ENCODE data around the gene EDN3.

EDN3 gene, protein sequence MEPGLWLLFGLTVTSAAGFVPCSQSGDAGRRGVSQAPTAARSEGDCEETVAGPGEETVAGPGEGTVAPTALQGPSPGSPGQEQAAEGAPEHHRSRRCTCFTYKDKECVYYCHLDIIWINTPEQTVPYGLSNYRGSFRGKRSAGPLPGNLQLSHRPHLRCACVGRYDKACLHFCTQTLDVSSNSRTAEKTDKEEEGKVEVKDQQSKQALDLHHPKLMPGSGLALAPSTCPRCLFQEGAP

GRCh38 chr20:59300333-59301081 is at the start of gene EDN3:
TSS of gene EDN3 (plus strand) at chr20:59300611. CDS start at chr20:59300813, 202 bp downstream.
- DNase-seq (ENCODE audit: low read depth, low spot score), result no peak

DNA sequence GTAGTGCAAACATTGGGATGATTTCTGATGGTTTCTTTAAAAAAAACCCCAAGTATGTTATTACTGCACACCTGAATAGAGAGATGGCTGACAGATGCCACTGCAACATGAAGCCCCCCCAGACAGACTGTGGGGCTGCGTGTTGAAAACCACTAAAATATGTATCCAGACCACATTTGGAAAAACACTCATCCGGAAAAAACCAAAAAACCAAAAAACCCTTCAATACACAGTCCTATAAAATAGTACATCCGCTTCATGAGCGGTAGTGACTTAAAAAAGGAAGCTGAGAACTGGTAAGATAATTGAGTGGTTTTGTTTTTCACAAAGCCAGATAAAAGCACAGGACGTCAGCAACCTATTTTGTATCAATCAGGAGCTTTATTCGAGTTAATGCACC is 47.1 kb upstream of the EDN3 start:
- no peak for DNase-seq (ENCODE audit: low read depth, low spot score)

DNA sequence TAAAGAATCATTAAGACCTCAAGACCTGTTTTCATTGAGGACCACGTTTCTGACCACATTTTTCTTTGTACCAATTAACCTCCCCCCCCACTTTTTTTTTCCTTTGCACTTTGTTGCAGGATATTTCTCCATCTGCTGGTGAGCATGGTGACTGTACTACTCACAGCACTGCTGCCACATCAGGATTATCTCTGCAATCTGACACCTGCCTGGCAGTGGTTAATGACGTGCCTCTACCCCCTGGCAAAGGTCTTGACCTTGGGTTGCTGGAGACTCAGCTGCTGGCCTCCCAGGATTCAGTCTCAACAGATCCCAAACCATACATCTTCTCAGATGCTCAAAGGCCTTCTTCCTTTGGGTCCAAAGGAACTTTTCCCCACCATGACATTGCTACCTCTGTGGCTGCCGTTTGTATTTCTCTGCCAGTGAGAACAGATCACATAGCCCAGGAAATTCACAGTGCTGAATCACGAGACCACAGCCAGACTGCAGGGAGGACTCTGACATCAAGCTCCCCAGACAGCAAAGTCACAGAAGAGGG is 46.6 kb upstream of the EDN3 start:
- no peak for DNase-seq (ENCODE audit: low read depth, low spot score)

DNA sequence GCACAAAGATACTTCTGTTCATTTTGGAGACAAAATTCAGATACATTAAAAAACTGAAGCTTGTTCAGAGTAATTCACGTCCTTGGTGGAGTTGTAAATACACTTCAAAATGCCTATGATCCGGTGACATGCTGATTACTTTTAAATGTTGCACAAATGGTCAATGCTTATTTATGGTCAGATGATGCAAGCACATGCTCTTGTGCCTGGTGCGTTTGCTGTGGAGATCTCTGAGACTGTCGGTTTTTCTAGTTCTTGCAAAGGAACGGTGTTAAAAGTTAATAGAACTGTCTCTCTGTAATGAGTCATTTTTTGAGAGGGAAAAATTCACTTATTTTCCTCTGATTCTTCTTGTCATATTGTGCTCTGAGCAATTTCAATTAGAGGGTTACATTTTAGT is 45.2 kb upstream of the EDN3 start:
- no peak for DNase-seq (ENCODE audit: low read depth, low spot score)

DNA sequence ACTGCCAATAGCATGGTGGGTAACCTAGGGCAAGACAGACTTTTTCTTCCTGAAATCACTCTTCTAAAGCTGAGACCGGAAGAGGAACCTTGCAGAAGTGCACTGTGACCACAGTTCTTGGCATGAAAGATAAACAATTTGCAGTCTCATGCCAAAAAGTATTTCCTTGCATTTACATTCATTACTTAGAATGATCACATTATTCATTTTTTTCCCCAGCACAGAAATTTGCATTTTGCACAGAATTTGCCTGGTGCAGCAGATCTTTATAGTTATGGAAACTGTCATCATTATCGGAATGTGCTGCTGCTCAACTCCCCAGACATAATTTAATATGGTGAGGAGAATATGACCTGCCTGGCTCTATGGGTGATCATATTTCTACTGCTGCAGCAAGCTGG is 42.2 kb upstream of the EDN3 start:
- DNase-seq (ENCODE audit: low read depth, low spot score), result no peak

DNA sequence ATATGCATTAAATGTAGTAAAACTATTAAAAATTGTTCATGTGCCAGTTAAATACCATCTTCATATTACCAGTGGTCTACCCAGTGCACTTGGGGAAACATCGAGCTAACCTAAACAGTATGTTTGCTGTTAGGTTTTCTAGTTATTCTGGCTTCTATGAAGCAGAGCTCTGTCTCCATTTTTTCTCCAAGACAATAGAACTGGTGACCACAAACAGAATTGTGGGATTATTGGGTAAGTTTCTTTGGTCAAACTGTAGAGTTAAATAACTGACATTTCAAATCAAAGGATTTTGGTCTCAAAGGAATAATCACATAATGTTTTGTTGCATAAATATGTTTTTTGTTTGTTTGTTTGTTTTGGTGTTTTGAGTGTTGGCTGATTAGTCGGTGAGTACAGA is 40.5 kb upstream of the EDN3 start:
- no peak for DNase-seq (ENCODE audit: low read depth, low spot score)

GRCh38 chr20:59265298-59265697 is 35.1 kb upstream of the EDN3 start:
- no peak for DNase-seq (ENCODE audit: low read depth, low spot score)

GRCh38 chr20:59268870-59269269 is 31.5 kb upstream of the EDN3 start:
- DNase-seq (ENCODE audit: low read depth, low spot score), result peak; percentile 54

- DNase-seq (ENCODE audit: low read depth, low spot score), result no peak
Observed at GRCh38 chr20:59269411-59270025, 30.9 kb upstream of the EDN3 start.

DNA sequence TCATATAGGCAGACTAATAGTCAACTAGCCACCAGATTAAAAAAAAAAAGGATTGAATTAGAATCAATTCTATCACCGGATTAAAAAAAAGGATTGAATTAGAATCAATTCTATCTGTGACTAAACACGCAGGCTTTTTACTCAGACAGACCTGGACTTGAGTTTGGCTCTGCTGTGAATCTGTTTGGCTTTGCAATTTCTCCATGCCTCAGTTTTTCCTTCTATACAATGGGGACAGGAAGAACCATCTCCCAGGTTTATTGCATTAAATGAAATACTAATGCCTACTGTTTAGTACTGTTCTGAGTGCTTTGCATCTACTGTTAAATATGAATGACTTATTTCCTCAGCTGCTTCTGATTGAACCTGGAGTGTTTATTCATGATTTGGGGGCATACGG is 30.0 kb upstream of the EDN3 start:
- DNase-seq (ENCODE audit: low read depth, low spot score), result no peak

- no peak for DNase-seq (ENCODE audit: low read depth, low spot score)
Observed at GRCh38 chr20:59273739-59274357, 26.6 kb upstream of the EDN3 start.

DNA sequence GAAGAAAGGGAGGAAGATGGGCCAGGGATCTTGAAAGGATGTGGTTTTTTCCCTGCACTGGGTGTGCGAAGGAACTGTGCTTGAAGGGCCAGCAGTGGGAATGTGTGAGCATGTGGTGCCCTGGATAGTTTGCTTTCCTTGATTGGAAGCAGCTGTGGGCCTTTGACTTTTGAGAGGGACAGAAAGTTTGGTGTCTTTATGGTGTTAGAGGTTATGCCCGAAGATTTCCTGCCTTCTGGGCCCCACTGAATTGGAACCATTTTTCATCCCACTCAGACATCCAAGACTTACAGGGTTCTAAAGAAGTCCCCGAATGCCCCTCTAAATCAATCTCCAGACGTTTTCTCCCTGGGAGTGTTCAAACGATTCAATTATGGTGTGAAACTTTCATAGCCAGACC is 23.5 kb upstream of the EDN3 start:
- DNase-seq (ENCODE audit: low read depth, low spot score), result no peak

DNA sequence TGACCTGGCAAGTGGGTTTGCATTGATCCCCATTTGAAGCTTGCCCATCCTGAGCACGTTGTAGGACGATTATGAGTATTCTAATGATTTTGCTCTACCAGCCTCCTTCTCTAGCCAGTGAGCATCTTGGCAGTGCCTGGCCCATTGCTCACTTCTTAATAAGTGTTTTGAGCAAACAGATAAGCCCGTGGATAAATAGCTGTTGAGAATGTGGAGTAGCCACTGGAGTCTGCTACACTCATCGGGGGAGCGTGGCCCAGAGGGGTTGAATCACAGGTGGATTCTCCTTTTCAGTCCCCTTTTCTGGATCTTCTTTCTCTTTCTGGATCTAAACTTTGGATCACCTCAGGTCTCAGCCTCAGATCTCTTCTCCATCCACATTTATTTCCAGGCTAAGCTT is 15.9 kb upstream of the EDN3 start:
- DNase-seq (ENCODE audit: low read depth, low spot score), result no peak

GRCh38 chr20:59289994-59290393 is 10.4 kb upstream of the EDN3 start:
- DNase-seq (ENCODE audit: low read depth, low spot score), result no peak

DNA sequence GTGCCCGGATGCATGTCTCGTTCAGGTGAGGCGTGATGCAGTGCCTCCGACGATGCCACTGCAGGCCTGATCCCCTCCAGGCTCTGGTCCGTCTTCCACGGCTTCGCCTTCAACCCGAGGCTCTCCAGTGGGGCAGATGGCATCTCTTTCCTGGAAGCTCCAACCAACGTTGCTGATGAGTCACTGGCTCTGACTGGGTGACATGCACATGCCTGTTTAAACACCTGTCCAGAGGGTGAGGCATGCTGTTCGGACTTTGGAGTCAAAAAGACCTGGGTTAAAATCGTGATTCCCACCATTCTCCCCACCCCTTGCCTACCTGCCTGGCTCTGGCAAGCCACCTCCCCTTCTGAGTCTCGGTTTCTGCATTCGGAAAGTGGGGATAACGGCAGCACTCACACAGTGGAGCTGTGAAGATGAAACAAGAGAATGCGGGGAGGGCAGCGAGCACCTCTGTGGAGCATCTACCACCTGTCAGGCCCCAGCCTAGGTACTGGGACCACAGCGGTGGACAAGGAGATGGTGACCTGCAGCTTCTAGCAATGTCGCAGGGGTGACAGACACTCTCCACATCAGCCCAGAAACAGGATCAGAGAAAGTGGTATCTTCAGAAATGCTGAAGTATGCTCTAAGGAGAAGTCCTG is 8.5 kb upstream of the EDN3 start:
- no peak for DNase-seq (ENCODE audit: low read depth, low spot score)

GRCh38 chr20:59295531-59295930 is 4.9 kb upstream of the EDN3 start:
- DNase-seq (ENCODE audit: low read depth, low spot score), result no peak

DNA sequence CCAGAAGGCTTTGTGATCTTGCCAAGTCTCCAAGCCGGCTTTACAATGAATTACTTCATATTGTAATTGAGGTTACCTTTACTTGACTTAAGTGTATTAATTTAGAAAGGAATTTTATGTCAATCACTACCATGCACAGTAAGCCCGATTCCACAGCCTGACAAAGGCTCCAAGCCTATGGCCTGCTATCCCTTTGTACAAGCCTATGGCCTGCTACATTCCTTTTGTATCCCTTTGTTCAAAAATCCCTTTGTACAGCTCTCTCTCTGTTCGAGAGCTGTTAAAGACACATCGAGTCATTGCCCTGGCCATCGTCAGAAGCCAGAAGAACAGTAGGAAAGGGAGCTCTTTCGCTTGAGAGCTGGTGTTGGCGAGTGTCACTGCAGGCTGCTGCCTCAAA is 2.7 kb upstream of the EDN3 start:
- DNase-seq (ENCODE audit: low read depth, low spot score), result no peak

- no peak for DNase-seq (ENCODE audit: low read depth, low spot score)
Observed at GRCh38 chr20:59299945-59300332, 472 bp upstream of the EDN3 start.

GRCh38 chr20:59301343-59302007 is 1.1 kb downstream of the EDN3 start:
- DNase-seq (ENCODE audit: low read depth, low spot score), result no peak

- DNase-seq (ENCODE audit: low read depth, low spot score), result no peak
Observed at GRCh38 chr20:59305908-59306655, 5.7 kb downstream of the EDN3 start.

- DNase-seq (ENCODE audit: low read depth, low spot score), result no peak
Observed at GRCh38 chr20:59307270-59307669, 6.9 kb downstream of the EDN3 start.

Data from iPS DF 19.7 (cell line).